ENCODE measurements around the gene LDLRAD3. TPM values are rescaled to one million over a fixed set of nuclear protein-coding genes. Genes with fewer than 3 reads are reported as not detected.

LDLRAD3 gene
- total RNA-seq, 5 donors from 2014 or later (not counting 1 experiment from before 2014, with no cell fraction given): 0.18 to 0.22 TPM; not detected in 3

DNA sequence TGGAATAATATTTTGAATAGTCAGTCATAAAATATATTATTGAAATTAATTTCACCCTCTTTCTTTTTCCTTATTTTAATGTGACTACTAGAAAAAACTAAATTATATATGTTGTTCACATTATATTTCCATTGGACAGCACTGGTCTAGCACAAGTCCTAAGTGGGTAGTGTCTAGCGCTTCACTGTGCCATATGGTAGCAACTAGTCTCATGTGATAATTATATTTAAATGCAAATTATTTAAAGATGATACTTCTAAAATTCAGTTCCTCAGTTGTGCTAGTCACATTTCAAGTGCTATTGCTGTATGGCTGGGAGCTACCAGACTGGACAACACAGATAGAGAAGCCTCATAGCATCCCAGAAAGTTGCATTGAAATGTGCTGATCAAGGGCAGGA is 19.1 kb upstream of the LDLRAD3 start:
- ChIA-PET POLR2A (no interaction called here), CTCF (no interaction called here)
- H3K4me1 Mint-ChIP-seq: no peaks in the 10 kb centered on the region
- no peak overlapping the region for H3K4me3 ChIP-seq (ENCODE audit: control insufficient read depth in 1 of 2, extremely low read depth in 1 of 2, low read length in 1 of 2)
- H3K36me3 Mint-ChIP-seq: no peaks in the 10 kb centered on the region
- no peaks in the 10 kb centered on the region for H3K36me3 ChIP-seq (ENCODE audit: control insufficient read depth in 2 of 2, extremely low read depth in 1 of 2, insufficient read depth in 1 of 2, low read length in 1 of 2)
- no peaks in the 10 kb centered on the region for H3K9me3 ChIP-seq
- H3K4me1 ChIP-seq (ENCODE audit: control insufficient read depth in 1 of 2, extremely low read depth in 1 of 2, insufficient read depth in 2 of 2, low read length in 2 of 2): no peaks in the 10 kb centered on the region
- H3K4me3 Mint-ChIP-seq: no peak overlapping the region
- no peak for ATAC-seq (replicated peaks in 1 of 4)
- no peaks in the 10 kb centered on the region for H3K9me3 Mint-ChIP-seq
- H3K27me3 ChIP-seq (replicated peaks in 1 of 2; ENCODE audit: control insufficient read depth in 2 of 2, extremely low read depth in 1 of 2, insufficient read depth in 2 of 2, low read length in 1 of 2): peaks cover 0 to 4% of the 10 kb centered on the region in 2 experiments
- H3K27ac Mint-ChIP-seq: no peak overlapping the region
- DNase-seq: no peak
- no peak overlapping the region for H3K27ac ChIP-seq (ENCODE audit: low read length)
- peaks cover 2 to 10% of the 10 kb centered on the region in 2 donors for H3K27me3 Mint-ChIP-seq
- no CpG with 5 or more reads among the region's 1 CpG for WGBS (ENCODE audit: insufficient coverage)

- no peaks in the 10 kb centered on the region for H3K9me3 Mint-ChIP-seq
- H3K4me3 Mint-ChIP-seq: no peak overlapping the region
- no peaks in the 10 kb centered on the region for H3K36me3 Mint-ChIP-seq
- POLR2A ChIA-PET: no interaction called here
- Histone ChIP-seq H3K4me1 (ENCODE audit: control insufficient read depth in 1 of 2, extremely low read depth in 1 of 2, insufficient read depth in 2 of 2, low read length in 2 of 2) (no peaks in the 10 kb centered on the region), H3K27me3 (replicated peaks in 1 of 2; ENCODE audit: control insufficient read depth in 2 of 2, extremely low read depth in 1 of 2, insufficient read depth in 2 of 2, low read length in 1 of 2) (peaks cover 0 to 4% of the 10 kb centered on the region in 2 experiments), H3K9me3 (no peaks in the 10 kb centered on the region), H3K36me3 (ENCODE audit: control insufficient read depth in 2 of 2, extremely low read depth in 1 of 2, insufficient read depth in 1 of 2, low read length in 1 of 2) (no peaks in the 10 kb centered on the region), H3K27ac (ENCODE audit: low read length) (no peak overlapping the region), H3K4me3 (ENCODE audit: control insufficient read depth in 1 of 2, extremely low read depth in 1 of 2, low read length in 1 of 2) (no peak overlapping the region)
- no peaks in the 10 kb centered on the region for H3K4me1 Mint-ChIP-seq
- H3K27ac Mint-ChIP-seq: no peak overlapping the region
- H3K27me3 Mint-ChIP-seq: peaks cover 6 to 11% of the 10 kb centered on the region in 2 donors
- WGBS (ENCODE audit: insufficient coverage): 92% methylated on average over 4 of the region's 11 CpGs
- CTCF ChIA-PET: no interaction called here
- ATAC-seq (replicated peaks in 1 of 4) (no peak), DNase-seq (no peak)
Measured at GRCh38 chr11:35927104-35927503, 16.8 kb upstream of the LDLRAD3 start.

DNA sequence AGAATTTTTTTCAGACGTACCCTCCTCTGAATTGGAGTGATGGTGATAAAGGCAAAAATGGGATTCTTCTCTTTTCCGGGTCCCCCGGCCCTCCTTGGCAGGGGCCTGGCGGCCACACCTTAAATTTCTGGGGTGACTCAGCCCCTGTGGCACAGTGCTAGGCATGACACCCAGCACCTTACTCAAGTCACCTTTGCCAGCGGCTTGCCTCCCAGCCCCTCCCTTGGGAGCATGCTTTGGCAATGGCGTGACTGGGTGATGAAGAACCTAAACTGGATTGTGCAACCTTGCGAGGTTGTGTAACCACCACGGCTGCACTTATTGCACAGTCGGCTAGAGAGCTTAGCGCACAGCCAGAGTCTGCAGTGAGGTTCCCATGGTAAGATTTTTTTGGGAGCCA is 16.2 kb upstream of the LDLRAD3 start:
- Histone ChIP-seq H3K36me3 (ENCODE audit: control insufficient read depth in 2 of 2, extremely low read depth in 1 of 2, insufficient read depth in 1 of 2, low read length in 1 of 2) (no peaks in the 10 kb centered on the region), H3K4me1 (ENCODE audit: control insufficient read depth in 1 of 2, extremely low read depth in 1 of 2, insufficient read depth in 2 of 2, low read length in 2 of 2) (no peaks in the 10 kb centered on the region), H3K27me3 (replicated peaks in 1 of 2; ENCODE audit: control insufficient read depth in 2 of 2, extremely low read depth in 1 of 2, insufficient read depth in 2 of 2, low read length in 1 of 2) (peaks cover 0 to 4% of the 10 kb centered on the region in 2 experiments), H3K9me3 (no peaks in the 10 kb centered on the region), H3K4me3 (ENCODE audit: control insufficient read depth in 1 of 2, extremely low read depth in 1 of 2, low read length in 1 of 2) (no peak overlapping the region), H3K27ac (ENCODE audit: low read length) (no peak overlapping the region)
- ChIA-PET POLR2A (no interaction called here), CTCF (no interaction called here)
- Mint-ChIP-seq H3K27ac (no peak overlapping the region), H3K36me3 (no peaks in the 10 kb centered on the region), H3K4me1 (no peaks in the 10 kb centered on the region), H3K4me3 (no peak overlapping the region), H3K9me3 (no peaks in the 10 kb centered on the region), H3K27me3 (peaks cover 6 to 11% of the 10 kb centered on the region in 2 donors)
- ATAC-seq (replicated peaks in 1 of 4) (no peak), DNase-seq (peak in 1 of 35 experiments; percentile 13)
- 85% methylated on average over 5 of the region's 10 CpGs for WGBS (ENCODE audit: insufficient coverage)

DNA sequence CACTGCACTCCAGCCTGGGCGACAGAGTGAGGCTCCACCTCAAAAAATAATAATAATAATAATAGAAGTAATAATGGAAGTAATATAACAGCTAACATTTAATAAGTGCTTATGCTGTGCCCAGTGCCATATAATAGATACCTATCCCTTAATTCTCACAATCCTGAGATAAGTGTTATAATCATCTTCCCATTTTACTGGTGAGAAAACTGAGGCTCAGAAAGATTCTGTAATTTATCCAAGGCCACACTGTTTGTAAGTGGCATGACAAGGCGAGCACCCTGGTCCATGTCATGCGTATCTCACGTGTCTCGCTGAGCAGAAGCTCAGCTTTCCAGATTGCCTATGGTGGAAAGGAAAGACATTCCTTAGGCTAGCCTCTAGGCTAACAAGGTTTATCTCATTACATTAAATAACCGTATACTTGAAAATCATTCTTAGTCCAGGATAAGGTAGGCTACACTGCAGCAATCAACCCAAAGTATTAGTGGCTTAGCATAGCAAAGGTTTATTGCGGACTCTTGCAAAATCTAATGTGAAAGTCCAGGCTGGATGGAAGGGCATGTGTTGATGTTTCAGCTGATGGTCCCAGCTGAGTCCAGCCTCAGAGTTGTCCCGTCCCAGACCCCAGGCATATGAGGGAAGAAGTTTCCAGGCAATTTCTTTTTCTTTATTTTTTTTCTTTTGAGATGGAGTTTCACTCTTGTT is 15.0 kb upstream of the LDLRAD3 start:
- H3K27ac ChIP-seq (ENCODE audit: low read length): no peak overlapping the region
- no peak overlapping the region for H3K4me3 ChIP-seq (ENCODE audit: control insufficient read depth in 1 of 2, extremely low read depth in 1 of 2, low read length in 1 of 2)
- Mint-ChIP-seq H3K27me3 (peaks cover 8 to 18% of the 10 kb centered on the region in 2 donors), H3K4me1 (no peaks in the 10 kb centered on the region), H3K9me3 (no peaks in the 10 kb centered on the region), H3K27ac (no peak overlapping the region), H3K4me3 (no peak overlapping the region), H3K36me3 (no peaks in the 10 kb centered on the region)
- ChIA-PET POLR2A (no interaction called here), CTCF (no interaction called here)
- DNase-seq (no peak), ATAC-seq (replicated peaks in 1 of 4) (no peak)
- peaks cover 0 to 4% of the 10 kb centered on the region in 2 experiments for H3K27me3 ChIP-seq (replicated peaks in 1 of 2; ENCODE audit: control insufficient read depth in 2 of 2, extremely low read depth in 1 of 2, insufficient read depth in 2 of 2, low read length in 1 of 2)
- H3K36me3 ChIP-seq (ENCODE audit: control insufficient read depth in 2 of 2, extremely low read depth in 1 of 2, insufficient read depth in 1 of 2, low read length in 1 of 2): no peaks in the 10 kb centered on the region
- H3K4me1 ChIP-seq (ENCODE audit: control insufficient read depth in 1 of 2, extremely low read depth in 1 of 2, insufficient read depth in 2 of 2, low read length in 2 of 2): no peaks in the 10 kb centered on the region
- no CpG with 5 or more reads among the region's 8 CpGs for WGBS (ENCODE audit: insufficient coverage)
- no peaks in the 10 kb centered on the region for H3K9me3 ChIP-seq

- Mint-ChIP-seq H3K36me3 (no peaks in the 10 kb centered on the region), H3K27ac (no peak overlapping the region), H3K27me3 (peaks cover 19% of the 10 kb centered on the region in 2 donors), H3K9me3 (no peaks in the 10 kb centered on the region), H3K4me3 (no peak overlapping the region), H3K4me1 (no peaks in the 10 kb centered on the region)
- no peak for ATAC-seq (replicated peaks in 1 of 4)
- peaks cover 0 to 10% of the 10 kb centered on the region in 2 experiments for H3K27me3 ChIP-seq (replicated peaks in 1 of 2; ENCODE audit: control insufficient read depth in 2 of 2, extremely low read depth in 1 of 2, insufficient read depth in 2 of 2, low read length in 1 of 2)
- ChIA-PET CTCF (no interaction called here), POLR2A (no interaction called here)
- no peak for DNase-seq
- H3K4me3 ChIP-seq (ENCODE audit: control insufficient read depth in 1 of 2, extremely low read depth in 1 of 2, low read length in 1 of 2): no peak overlapping the region
- H3K27ac ChIP-seq (ENCODE audit: low read length): no peak overlapping the region
- no peaks in the 10 kb centered on the region for H3K4me1 ChIP-seq (ENCODE audit: control insufficient read depth in 1 of 2, extremely low read depth in 1 of 2, insufficient read depth in 2 of 2, low read length in 2 of 2)
- H3K9me3 ChIP-seq: no peaks in the 10 kb centered on the region
- no peaks in the 10 kb centered on the region for H3K36me3 ChIP-seq (ENCODE audit: control insufficient read depth in 2 of 2, extremely low read depth in 1 of 2, insufficient read depth in 1 of 2, low read length in 1 of 2)
Measured at GRCh38 chr11:35930466-35930865, 13.4 kb upstream of the LDLRAD3 start.

DNA sequence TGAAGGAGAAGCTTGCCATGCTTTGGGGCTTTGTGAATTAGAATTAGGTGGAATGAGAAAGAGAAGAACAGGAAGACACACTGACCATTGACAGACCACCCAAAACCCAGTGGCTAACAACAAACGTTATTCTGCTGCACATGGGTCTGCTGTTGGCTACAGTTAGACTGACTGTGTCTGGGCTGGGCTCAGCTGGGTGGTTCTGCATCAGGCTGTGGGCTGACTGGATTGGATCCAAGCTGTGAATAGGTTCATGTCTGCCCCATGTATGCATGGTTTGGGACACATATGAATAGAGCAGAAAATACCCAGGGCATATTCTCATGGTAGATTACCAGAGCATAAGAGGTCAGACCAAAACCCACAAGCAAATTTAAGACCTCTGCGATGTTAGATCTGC is 11.7 kb upstream of the LDLRAD3 start:
- no peaks in the 10 kb centered on the region for H3K36me3 Mint-ChIP-seq
- ATAC-seq (replicated peaks in 1 of 4) (no peak), DNase-seq (no peak)
- ChIA-PET POLR2A (no interaction called here), CTCF (no interaction called here)
- H3K4me1 Mint-ChIP-seq: no peaks in the 10 kb centered on the region
- Histone ChIP-seq H3K4me3 (ENCODE audit: control insufficient read depth in 1 of 2, extremely low read depth in 1 of 2, low read length in 1 of 2) (no peak overlapping the region), H3K36me3 (ENCODE audit: control insufficient read depth in 2 of 2, extremely low read depth in 1 of 2, insufficient read depth in 1 of 2, low read length in 1 of 2) (no peaks in the 10 kb centered on the region), H3K9me3 (no peaks in the 10 kb centered on the region), H3K27ac (ENCODE audit: low read length) (no peak overlapping the region), H3K4me1 (ENCODE audit: control insufficient read depth in 1 of 2, extremely low read depth in 1 of 2, insufficient read depth in 2 of 2, low read length in 2 of 2) (no peaks in the 10 kb centered on the region), H3K27me3 (replicated peaks in 1 of 2; ENCODE audit: control insufficient read depth in 2 of 2, extremely low read depth in 1 of 2, insufficient read depth in 2 of 2, low read length in 1 of 2) (peaks cover 0 to 10% of the 10 kb centered on the region in 2 experiments)
- H3K9me3 Mint-ChIP-seq: no peaks in the 10 kb centered on the region
- no peak overlapping the region for H3K4me3 Mint-ChIP-seq
- peaks cover 24 to 25% of the 10 kb centered on the region in 2 donors for H3K27me3 Mint-ChIP-seq
- 60% methylated on average over 1 of the region's 2 CpGs for WGBS (ENCODE audit: insufficient coverage)
- H3K27ac Mint-ChIP-seq: no peak overlapping the region

Data from T-cell (primary cell).